Measurements from ENCODE around the gene SUB1.
"Not testable (repeated sequence)": the region's sequence is repeated elsewhere in the genome, so short reads cannot be mapped to it uniquely, and the experiment has no call there.

SUB1 gene

GRCh38 chr5:32585446-32586275 is at the start of gene SUB1:
Gene SUB1 (plus strand): TSS chr5:32585557. CDS start chr5:32588513, 2,956 bp downstream.
- H3K36me3 Mint-ChIP-seq: peaks cover 2% of the 10 kb centered on the region
- no peaks in the 10 kb centered on the region for H3K27me3 Mint-ChIP-seq
- H3K4me1 Mint-ChIP-seq (ENCODE audit: low read depth): peaks cover 42% of the 10 kb centered on the region
- H3K9me3 Mint-ChIP-seq (ENCODE audit: low read depth): no peaks in the 10 kb centered on the region
- peak within 1 kb of the TSS; percentile 96 for H3K4me3 Mint-ChIP-seq
- peak within 1 kb of the TSS; percentile 98 for H3K27ac Mint-ChIP-seq

GRCh38 chr5:32536246-32536645 is 49.1 kb upstream of the SUB1 start:
- no peak overlapping the region for H3K4me3 Mint-ChIP-seq
- H3K4me1 Mint-ChIP-seq (ENCODE audit: low read depth): peaks cover 21% of the 10 kb centered on the region
- no peaks in the 10 kb centered on the region for H3K9me3 Mint-ChIP-seq (ENCODE audit: low read depth)
- no peaks in the 10 kb centered on the region for H3K27me3 Mint-ChIP-seq
- H3K27ac Mint-ChIP-seq: no peak overlapping the region
- H3K36me3 Mint-ChIP-seq: no peaks in the 10 kb centered on the region

DNA sequence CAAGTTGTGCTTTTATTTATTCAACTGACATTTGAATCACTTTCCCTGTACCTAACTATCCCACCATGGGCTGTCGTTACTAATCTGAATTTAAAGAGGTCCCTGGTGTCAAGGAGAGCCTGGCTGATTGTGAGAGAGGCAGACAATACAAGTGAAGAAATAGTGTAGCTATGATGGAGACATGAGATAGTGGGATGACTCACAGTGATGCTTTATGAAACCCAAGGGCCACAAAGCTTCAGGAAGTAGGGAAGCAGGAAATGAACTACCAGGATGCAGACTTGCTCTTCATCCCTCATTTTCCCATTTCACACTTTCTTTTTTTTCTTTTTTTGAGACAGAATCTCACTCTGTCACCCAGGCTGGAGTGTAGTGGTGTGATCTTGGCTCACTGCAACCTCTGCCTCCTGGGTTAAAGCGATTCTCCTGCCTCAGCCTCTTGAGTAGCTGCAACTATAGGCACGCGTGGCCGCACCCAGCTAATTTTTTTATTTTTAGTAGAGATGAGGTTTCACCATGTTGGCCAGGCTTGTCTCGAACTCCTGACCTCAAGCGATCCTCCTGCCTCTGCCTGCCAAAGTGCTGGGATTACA is 47.8 kb upstream of the SUB1 start:
- H3K27ac Mint-ChIP-seq: peak overlapping the region; percentile 61
- peaks cover 21% of the 10 kb centered on the region for H3K4me1 Mint-ChIP-seq (ENCODE audit: low read depth)
- H3K4me3 Mint-ChIP-seq; H3K36me3 Mint-ChIP-seq; H3K9me3 Mint-ChIP-seq (ENCODE audit: low read depth); H3K27me3 Mint-ChIP-seq: not testable (repeated sequence)

DNA sequence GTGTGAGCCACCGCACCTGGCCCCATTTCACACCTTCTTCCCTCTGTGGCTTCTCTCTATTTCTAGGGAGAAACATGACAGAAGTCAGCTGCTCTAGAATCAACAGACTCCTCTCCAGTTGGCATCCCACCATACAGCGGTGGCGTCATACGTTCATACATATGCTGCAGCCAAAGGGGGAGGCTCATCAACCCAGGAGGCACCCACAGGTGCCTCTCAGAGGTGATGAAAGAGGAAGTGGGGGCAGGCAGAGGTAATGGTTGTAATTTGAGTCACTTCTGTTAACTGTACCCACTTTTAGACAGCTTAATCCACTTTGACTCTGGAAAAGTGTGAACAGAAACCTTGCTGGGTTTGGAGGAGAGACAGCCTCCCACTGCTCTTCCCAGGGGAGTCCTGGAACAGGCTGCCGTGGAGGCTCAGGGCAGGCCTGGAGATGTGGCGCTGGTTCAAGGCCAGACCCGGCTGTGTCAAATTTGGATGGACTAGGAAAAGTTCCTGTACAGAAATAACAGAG is 47.3 kb upstream of the SUB1 start:
- Mint-ChIP-seq H3K4me3 (no peak overlapping the region), H3K27me3 (no peaks in the 10 kb centered on the region), H3K27ac (peak overlapping the region; percentile 61), H3K36me3 (peaks cover 5% of the 10 kb centered on the region), H3K9me3 (ENCODE audit: low read depth) (peaks cover 6% of the 10 kb centered on the region), H3K4me1 (ENCODE audit: low read depth) (peaks cover 25% of the 10 kb centered on the region)

DNA sequence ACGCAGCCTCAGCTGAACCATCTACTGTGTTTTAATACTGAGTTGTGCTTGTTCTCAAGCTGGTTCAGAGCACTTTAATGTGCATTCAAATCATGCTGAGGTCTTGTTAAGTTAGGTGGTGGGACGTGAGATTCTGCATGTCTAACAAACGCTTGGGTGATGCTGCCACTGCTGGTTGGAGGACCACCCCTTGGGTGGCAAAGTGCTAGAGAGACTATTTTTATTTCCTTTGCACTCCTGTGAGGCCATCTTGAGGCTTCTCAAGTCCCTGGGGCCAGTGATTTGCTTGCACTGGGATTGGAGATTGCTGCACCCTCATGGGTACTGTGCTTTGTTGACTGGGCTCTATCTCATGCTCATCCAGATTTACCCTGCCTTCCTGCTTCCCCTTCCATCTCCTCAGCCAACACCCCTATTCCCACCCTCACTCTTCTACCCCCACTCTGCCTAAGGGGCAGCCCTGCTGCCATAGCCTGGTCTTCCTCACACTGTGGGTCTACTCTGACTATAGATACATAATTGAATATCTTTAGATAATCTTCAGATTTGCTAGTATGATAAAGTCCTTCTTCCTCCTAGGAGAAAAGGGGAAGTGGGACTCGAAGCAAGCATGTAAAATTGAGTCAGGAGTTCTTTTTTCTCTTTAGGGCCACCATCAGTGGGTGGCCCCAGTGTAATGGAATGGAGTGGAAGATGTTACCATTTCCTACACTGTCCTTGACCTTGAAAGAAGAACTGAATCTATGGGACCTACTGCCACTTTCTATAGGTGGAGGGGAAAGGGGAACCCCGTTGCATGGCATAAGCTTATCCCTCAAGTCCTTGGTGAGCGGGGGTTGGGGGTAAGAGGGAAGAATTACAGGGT is 45.1 kb upstream of the SUB1 start:
- no peaks in the 10 kb centered on the region for H3K27me3 Mint-ChIP-seq
- H3K36me3 Mint-ChIP-seq: peaks cover 5% of the 10 kb centered on the region
- H3K4me1 Mint-ChIP-seq (ENCODE audit: low read depth): peaks cover 21% of the 10 kb centered on the region
- no peak overlapping the region for H3K4me3 Mint-ChIP-seq
- no peak overlapping the region for H3K27ac Mint-ChIP-seq
- peaks cover 6% of the 10 kb centered on the region for H3K9me3 Mint-ChIP-seq (ENCODE audit: low read depth)

- Mint-ChIP-seq H3K27ac (no peak overlapping the region), H3K27me3 (peaks cover 1% of the 10 kb centered on the region)
Measured at GRCh38 chr5:32541241-32541640, 44.1 kb upstream of the SUB1 start.

GRCh38 chr5:32542216-32543059 is 42.9 kb upstream of the SUB1 start:
- Mint-ChIP-seq H3K27ac (peak overlapping the region; percentile 28), H3K4me1 (ENCODE audit: low read depth) (peaks cover 14% of the 10 kb centered on the region), H3K9me3 (ENCODE audit: low read depth) (peaks cover 6% of the 10 kb centered on the region), H3K36me3 (peaks cover 5% of the 10 kb centered on the region), H3K27me3 (peaks cover 1% of the 10 kb centered on the region), H3K4me3 (no peak overlapping the region)

More at GRCh38 chr5:32541241-32541640, 44.1 kb upstream of the SUB1 start:
- H3K4me3 Mint-ChIP-seq: no peak overlapping the region
- peaks cover 21% of the 10 kb centered on the region for H3K4me1 Mint-ChIP-seq (ENCODE audit: low read depth)
- H3K9me3 Mint-ChIP-seq (ENCODE audit: low read depth): peaks cover 6% of the 10 kb centered on the region
- H3K36me3 Mint-ChIP-seq: peaks cover 5% of the 10 kb centered on the region

- Mint-ChIP-seq H3K36me3 (peaks cover 5% of the 10 kb centered on the region), H3K4me3 (no peak overlapping the region), H3K27ac (no peak overlapping the region), H3K9me3 (ENCODE audit: low read depth) (peaks cover 6% of the 10 kb centered on the region), H3K27me3 (peaks cover 1% of the 10 kb centered on the region), H3K4me1 (ENCODE audit: low read depth) (peaks cover 9% of the 10 kb centered on the region)
Measured at GRCh38 chr5:32543291-32543690, 42.1 kb upstream of the SUB1 start.

- peaks cover 5% of the 10 kb centered on the region for H3K36me3 Mint-ChIP-seq
- no peak overlapping the region for H3K27ac Mint-ChIP-seq
- no peak overlapping the region for H3K4me3 Mint-ChIP-seq
- H3K9me3 Mint-ChIP-seq (ENCODE audit: low read depth): peaks cover 6% of the 10 kb centered on the region
- H3K27me3 Mint-ChIP-seq: peaks cover 1% of the 10 kb centered on the region
- peaks cover 7% of the 10 kb centered on the region for H3K4me1 Mint-ChIP-seq (ENCODE audit: low read depth)
Measured at GRCh38 chr5:32545102-32545800, 40.1 kb upstream of the SUB1 start.

GRCh38 chr5:32551194-32551593 is 34.2 kb upstream of the SUB1 start:
- H3K9me3 Mint-ChIP-seq (ENCODE audit: low read depth): no peaks in the 10 kb centered on the region
- no peak overlapping the region for H3K4me3 Mint-ChIP-seq
- H3K27ac Mint-ChIP-seq: no peak overlapping the region
- H3K36me3 Mint-ChIP-seq: no peaks in the 10 kb centered on the region
- peaks cover 10% of the 10 kb centered on the region for H3K4me1 Mint-ChIP-seq (ENCODE audit: low read depth)
- no peaks in the 10 kb centered on the region for H3K27me3 Mint-ChIP-seq

- no peaks in the 10 kb centered on the region for H3K36me3 Mint-ChIP-seq
- no peaks in the 10 kb centered on the region for H3K9me3 Mint-ChIP-seq (ENCODE audit: low read depth)
- H3K27ac Mint-ChIP-seq: no peak overlapping the region
- H3K4me3 Mint-ChIP-seq: no peak overlapping the region
- no peaks in the 10 kb centered on the region for H3K27me3 Mint-ChIP-seq
- peaks cover 10% of the 10 kb centered on the region for H3K4me1 Mint-ChIP-seq (ENCODE audit: low read depth)
Measured at GRCh38 chr5:32551865-32552264, 33.5 kb upstream of the SUB1 start.

DNA sequence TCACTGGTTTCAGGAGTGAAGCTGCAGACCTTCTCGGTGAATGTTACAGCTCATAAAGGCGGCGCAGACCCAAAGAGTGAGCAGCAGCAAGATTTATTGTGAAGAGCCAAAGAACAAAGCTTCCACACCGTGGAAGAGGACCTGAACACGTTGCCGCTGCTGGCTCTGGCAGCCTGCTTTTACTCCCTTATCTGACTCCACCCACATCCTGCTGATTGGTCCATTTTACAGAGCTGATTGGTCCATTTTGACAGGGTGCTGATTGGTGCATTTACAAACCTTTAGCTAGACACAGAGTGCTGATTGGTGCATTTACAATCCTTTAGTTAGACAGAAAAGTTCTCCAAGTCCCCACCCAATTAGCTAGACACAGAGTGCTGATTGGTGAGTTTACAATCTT is 32.9 kb upstream of the SUB1 start:
- H3K36me3 Mint-ChIP-seq; H3K4me1 Mint-ChIP-seq (ENCODE audit: low read depth); H3K9me3 Mint-ChIP-seq (ENCODE audit: low read depth); H3K27ac Mint-ChIP-seq; H3K4me3 Mint-ChIP-seq; H3K27me3 Mint-ChIP-seq: not testable (repeated sequence)

DNA sequence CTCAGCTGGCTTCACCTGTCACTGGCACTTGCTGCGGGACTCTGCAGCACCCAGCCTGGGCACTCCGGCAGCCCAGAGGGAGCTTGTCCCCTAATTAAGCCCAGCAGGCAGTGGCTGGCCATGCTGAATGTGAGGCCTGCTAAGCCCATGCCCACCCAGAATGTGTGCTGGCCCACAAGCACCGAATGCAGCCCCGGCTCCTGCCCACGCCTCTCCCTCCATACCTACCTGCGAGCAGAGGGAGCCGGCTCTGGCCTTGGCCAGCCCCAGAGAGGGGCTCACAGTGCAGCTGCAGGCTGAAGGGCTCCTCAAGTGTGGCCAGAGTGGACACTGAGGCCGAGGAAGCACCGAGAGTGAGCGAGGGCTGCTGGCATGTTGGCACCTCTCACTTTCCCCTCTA is 32.4 kb upstream of the SUB1 start:
- no peaks in the 10 kb centered on the region for H3K36me3 Mint-ChIP-seq
- no peaks in the 10 kb centered on the region for H3K27me3 Mint-ChIP-seq
- peaks cover 10% of the 10 kb centered on the region for H3K4me1 Mint-ChIP-seq (ENCODE audit: low read depth)
- no peaks in the 10 kb centered on the region for H3K9me3 Mint-ChIP-seq (ENCODE audit: low read depth)
- H3K27ac Mint-ChIP-seq: no peak overlapping the region
- H3K4me3 Mint-ChIP-seq: no peak overlapping the region
